IgD-negative memory B cell (primary cell): ENCODE results near the gene ST3GAL4. TPM values are rescaled to one million over a fixed set of nuclear protein-coding genes. Genes with fewer than 3 reads are reported as not detected.

ENCODE experiments used
- H3K27ac Mint-ChIP-seq, 3 donors: one replicate each; pipeline ENCODE4 v1.8.0; 2020 to 2022; ENCODE audit warnings: mild to moderate bottlenecking in 3 of 3, mixed read lengths in 3 of 3, moderate library complexity in 1 of 3
- H3K27me3 Mint-ChIP-seq: one replicate; pipeline ENCODE4 v1.8.0; 2021; ENCODE audit warnings: mixed read lengths
- H3K36me3 Mint-ChIP-seq: one replicate; pipeline ENCODE4 v1.8.0; 2020; ENCODE audit warnings: mild to moderate bottlenecking, mixed read lengths
- H3K4me1 Mint-ChIP-seq, 3 donors: one replicate each; pipeline ENCODE4 v1.8.0; 2020 to 2022; ENCODE audit warnings: mixed read lengths in 3 of 3, mild to moderate bottlenecking in 1 of 3
- H3K4me3 Mint-ChIP-seq, 4 donors: one replicate each; pipeline ENCODE4 v1.8.0; 2020 to 2022; ENCODE audit warnings: mild to moderate bottlenecking in 4 of 4, mixed read lengths in 4 of 4, moderate library complexity in 3 of 4
- H3K9me3 Mint-ChIP-seq, 3 donors: one replicate each; pipeline ENCODE4 v1.8.0; 2020 to 2021; ENCODE audit warnings: mixed read lengths in 3 of 3, mild to moderate bottlenecking in 1 of 3
- polyA plus RNA-seq: library from polyadenylated mRNA; unstranded; fragments of 300-500 nt; fragmentation: Illumina TruSeq; gene quantifications from one replicate; pipeline ENCODE4 v1.2.3, GENCODE V29; 2021

Gene ST3GAL4
- polyA plus RNA-seq, 1 donor from 2014 or later, result 3.6 TPM

DNA sequence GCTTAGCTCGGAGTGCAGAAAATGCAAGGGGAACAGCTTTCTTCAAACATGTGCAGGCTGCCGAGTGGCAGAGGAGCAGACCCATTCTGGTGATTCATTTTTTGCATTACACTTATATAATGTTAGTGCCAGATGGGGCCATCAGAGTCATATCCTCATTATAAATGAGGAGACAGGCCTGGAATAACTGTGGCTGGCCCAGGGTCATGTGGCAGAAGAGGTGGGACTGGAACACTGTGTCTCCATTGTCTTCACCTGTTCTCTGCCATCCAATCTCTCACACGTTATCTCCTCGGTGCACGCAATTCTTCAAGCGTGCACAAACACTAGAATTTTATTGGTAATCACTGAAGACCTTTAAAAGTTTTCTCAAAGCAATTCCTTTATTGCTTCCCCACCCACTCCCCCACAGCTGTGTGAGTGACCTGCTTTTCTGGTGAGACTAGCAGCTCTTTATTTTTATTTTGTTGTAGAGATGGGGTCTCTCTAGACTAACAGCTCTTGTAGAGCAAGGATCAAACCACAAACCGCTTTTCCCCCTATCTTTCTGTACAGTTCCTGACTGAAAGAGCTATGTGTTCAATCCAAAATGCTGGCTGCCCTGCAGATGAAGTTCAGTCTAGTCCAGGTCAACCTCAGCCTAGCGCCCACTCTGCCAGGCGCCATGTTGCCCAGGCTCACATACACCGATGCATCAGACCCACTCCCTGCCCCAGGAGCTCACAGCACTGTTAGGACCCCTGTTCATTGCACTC is 75.3 kb downstream of the ST3GAL4 start:
- peaks cover 0 to 8% (median 0%) of the 10 kb centered on the region in 3 donors for H3K9me3 Mint-ChIP-seq
- H3K27me3 Mint-ChIP-seq, result peaks cover 2% of the 10 kb centered on the region
- no peak overlapping the region for H3K27ac Mint-ChIP-seq
- H3K4me1 Mint-ChIP-seq, result peaks cover 0 to 4% (median 0%) of the 10 kb centered on the region in 3 donors
- no peak overlapping the region for H3K4me3 Mint-ChIP-seq
- no peaks in the 10 kb centered on the region for H3K36me3 Mint-ChIP-seq

DNA sequence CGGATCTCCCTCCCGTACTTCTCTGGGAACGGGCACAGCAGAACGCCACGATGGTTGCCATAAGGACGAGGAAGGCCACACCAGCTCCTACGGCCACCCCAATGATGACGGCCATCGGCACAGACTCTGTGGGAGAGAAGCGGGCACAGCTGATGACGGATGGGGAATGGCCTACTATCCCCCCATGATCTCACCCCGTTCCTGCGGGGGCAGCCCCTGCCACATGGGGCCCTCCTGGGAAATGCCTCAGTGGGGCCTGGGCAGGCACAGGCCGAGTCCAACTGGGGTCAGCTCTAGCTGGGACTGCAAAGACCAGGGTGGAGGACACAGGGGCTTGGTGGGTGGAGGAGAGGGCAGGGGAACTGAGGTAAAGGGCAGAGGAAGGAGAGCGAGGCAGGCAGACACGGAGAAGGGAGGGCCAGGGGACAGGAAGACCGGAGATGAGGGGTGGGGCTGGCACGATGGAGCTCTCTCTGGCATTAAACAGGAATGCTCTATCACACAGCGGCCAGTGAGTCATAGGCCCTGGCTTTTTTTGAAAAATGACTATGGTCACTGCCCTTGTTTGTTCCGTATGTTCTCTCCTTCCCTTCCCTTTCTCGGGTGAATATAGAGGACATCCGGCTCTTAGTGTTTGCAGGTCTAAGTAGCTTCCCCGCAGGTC is 76.0 kb downstream of the ST3GAL4 start:
- H3K4me1 Mint-ChIP-seq, result peaks cover 0 to 4% (median 0%) of the 10 kb centered on the region in 3 donors
- peaks cover 0 to under 1% (median 0%) of the 10 kb centered on the region in 3 donors for H3K9me3 Mint-ChIP-seq
- peaks cover 2% of the 10 kb centered on the region for H3K27me3 Mint-ChIP-seq
- no peaks in the 10 kb centered on the region for H3K36me3 Mint-ChIP-seq
- no peak overlapping the region for H3K27ac Mint-ChIP-seq
- H3K4me3 Mint-ChIP-seq, result no peak overlapping the region

GRCh38 chr11:126432065-126432461 is 76.6 kb downstream of the ST3GAL4 start:
- Mint-ChIP-seq H3K36me3 (no peaks in the 10 kb centered on the region), H3K27me3 (peaks cover 2% of the 10 kb centered on the region), H3K9me3 (no peaks in the 10 kb centered on the region), H3K27ac (no peak overlapping the region), H3K4me1 (peaks cover 0 to 4% (median 0%) of the 10 kb centered on the region in 3 donors), H3K4me3 (no peak overlapping the region)

- H3K27ac Mint-ChIP-seq, result no peak overlapping the region
- no peaks in the 10 kb centered on the region for H3K9me3 Mint-ChIP-seq
- H3K4me1 Mint-ChIP-seq, result peaks cover 0 to 2% (median 0%) of the 10 kb centered on the region in 3 donors
- no peaks in the 10 kb centered on the region for H3K36me3 Mint-ChIP-seq
- peaks cover 2% of the 10 kb centered on the region for H3K27me3 Mint-ChIP-seq
- no peak overlapping the region for H3K4me3 Mint-ChIP-seq
Observed at GRCh38 chr11:126432525-126432924, 77.0 kb downstream of the ST3GAL4 start.

DNA sequence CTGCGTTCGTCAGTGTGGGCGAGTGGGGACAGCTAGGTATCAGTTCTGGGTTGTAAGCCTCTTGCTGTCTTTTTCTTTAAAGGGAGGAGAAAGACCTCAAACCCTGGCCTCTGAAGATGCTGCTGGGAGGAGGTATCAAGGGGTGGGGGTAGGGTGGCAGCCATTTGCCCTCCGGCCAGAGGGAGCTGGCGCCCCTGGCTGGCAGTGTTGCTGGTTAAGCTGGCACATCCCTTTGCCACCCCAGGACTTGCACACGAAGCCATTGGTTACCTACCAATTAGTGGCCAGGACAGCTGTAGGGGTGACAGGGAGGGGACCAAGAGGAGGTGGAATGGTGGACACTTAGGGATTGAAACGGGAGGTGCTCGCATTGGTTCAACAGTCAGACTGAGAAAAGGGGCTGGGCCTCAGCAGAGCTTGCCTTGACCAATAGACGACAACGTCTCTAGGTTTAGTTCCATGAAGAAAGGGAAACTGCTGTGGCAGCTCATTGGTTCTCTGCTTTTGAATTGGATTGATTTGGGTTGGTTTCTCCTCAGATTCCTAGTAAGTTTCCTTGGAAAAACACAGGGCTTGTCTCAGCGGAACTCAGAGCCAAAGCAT is 77.9 kb downstream of the ST3GAL4 start:
- Mint-ChIP-seq H3K36me3 (no peaks in the 10 kb centered on the region), H3K9me3 (no peaks in the 10 kb centered on the region), H3K27me3 (peaks cover 2% of the 10 kb centered on the region), H3K4me3 (no peak overlapping the region), H3K4me1 (no peaks in the 10 kb centered on the region), H3K27ac (no peak overlapping the region)

DNA sequence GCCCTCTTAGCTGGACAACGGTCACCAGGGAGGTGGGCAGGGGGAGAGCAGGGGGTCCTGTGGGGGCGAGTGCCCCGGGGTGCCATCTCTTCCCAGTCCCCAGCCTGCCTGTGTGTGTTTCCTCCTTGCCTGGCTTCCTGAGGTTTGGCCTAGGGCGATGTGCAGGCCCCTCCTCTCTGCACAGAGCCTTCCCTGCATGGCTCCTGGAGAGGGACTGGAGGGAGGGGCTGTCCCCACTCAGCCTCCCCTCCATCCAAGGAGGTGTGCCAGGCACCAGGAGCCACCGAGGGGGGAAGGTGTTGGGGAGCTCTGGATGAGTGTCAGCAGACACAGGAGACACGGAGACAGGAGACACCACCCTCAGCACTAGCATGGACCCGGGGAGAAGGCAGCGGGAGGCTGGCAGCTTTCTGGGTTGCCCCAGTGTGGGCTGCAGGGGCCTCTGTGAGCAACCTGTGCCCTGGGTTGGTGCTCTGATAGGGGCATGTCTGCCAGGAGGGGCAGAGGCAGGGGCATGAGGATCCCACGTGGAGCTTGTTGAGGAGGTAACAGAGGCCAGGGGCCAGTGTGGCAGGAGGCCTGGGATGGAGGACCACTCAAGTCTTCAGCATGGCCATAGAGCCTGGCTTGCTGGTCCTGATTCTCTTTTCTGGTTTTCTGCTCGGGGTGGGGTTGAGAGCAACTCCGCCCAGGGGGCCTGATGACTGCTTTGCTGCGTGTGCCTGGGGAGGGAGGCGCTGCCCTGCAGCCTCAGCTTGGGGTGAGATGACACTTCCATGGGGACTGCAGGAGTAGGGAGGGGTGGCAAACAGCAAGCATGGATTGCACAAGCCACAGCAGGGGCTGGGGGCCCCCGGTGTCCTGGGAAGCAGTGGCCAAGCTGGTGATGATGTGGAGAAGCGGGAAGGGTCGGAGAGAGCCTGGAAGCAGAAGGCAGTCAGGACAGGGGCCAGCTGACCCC is 78.8 kb downstream of the ST3GAL4 start:
- Mint-ChIP-seq H3K4me3 (peak overlapping the region in 1 of 4 donors; percentile 57), H3K36me3 (no peaks in the 10 kb centered on the region), H3K4me1 (no peaks in the 10 kb centered on the region), H3K27me3 (peaks cover 2% of the 10 kb centered on the region), H3K27ac (no peak overlapping the region), H3K9me3 (no peaks in the 10 kb centered on the region)

- no peak overlapping the region for H3K4me3 Mint-ChIP-seq
- no peaks in the 10 kb centered on the region for H3K4me1 Mint-ChIP-seq
- H3K27me3 Mint-ChIP-seq, result peaks cover 4% of the 10 kb centered on the region
- H3K27ac Mint-ChIP-seq, result no peak overlapping the region
- no peaks in the 10 kb centered on the region for H3K9me3 Mint-ChIP-seq
- no peaks in the 10 kb centered on the region for H3K36me3 Mint-ChIP-seq
Observed at GRCh38 chr11:126434950-126435335, 79.5 kb downstream of the ST3GAL4 start.

- peaks cover 0 to 2% (median 0%) of the 10 kb centered on the region in 3 donors for H3K4me1 Mint-ChIP-seq
- no peaks in the 10 kb centered on the region for H3K36me3 Mint-ChIP-seq
- no peaks in the 10 kb centered on the region for H3K9me3 Mint-ChIP-seq
- H3K4me3 Mint-ChIP-seq, result no peak overlapping the region
- H3K27ac Mint-ChIP-seq, result no peak overlapping the region
- H3K27me3 Mint-ChIP-seq, result peaks cover 8% of the 10 kb centered on the region
Observed at GRCh38 chr11:126436209-126436755, 80.8 kb downstream of the ST3GAL4 start.

DNA sequence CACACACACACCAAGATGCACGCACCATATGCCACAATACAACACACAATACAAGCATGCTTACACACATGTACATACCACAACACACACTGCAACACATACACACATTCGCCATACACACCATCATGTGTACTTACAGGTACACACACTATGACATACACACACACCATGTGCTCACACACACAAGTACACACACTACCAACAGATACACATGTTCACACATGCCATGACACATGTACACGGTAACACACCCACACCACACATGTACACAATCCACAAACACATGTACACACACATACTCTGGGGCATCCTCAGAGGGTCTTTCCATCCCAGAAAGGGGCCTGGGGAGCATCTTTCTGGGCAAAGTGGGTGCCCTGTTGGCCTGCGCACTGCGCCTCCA is 82.2 kb downstream of the ST3GAL4 start:
- H3K27me3 Mint-ChIP-seq, result peaks cover 10% of the 10 kb centered on the region
- no peak overlapping the region for H3K4me3 Mint-ChIP-seq
- H3K9me3 Mint-ChIP-seq, result no peaks in the 10 kb centered on the region
- H3K27ac Mint-ChIP-seq, result no peak overlapping the region
- peaks cover 0 to 2% (median 0%) of the 10 kb centered on the region in 3 donors for H3K4me1 Mint-ChIP-seq
- no peaks in the 10 kb centered on the region for H3K36me3 Mint-ChIP-seq

- Mint-ChIP-seq H3K36me3 (no peaks in the 10 kb centered on the region), H3K9me3 (no peaks in the 10 kb centered on the region), H3K4me3 (no peak overlapping the region), H3K27me3 (peaks cover 10% of the 10 kb centered on the region), H3K4me1 (peaks cover 0 to 2% (median 0%) of the 10 kb centered on the region in 3 donors), H3K27ac (no peak overlapping the region)
Observed at GRCh38 chr11:126438272-126438671, 82.8 kb downstream of the ST3GAL4 start.

- Mint-ChIP-seq H3K9me3 (no peaks in the 10 kb centered on the region), H3K36me3 (no peaks in the 10 kb centered on the region), H3K4me1 (peaks cover 0 to 2% (median 0%) of the 10 kb centered on the region in 3 donors), H3K27ac (no peak overlapping the region), H3K4me3 (no peak overlapping the region), H3K27me3 (peaks cover 10% of the 10 kb centered on the region)
Observed at GRCh38 chr11:126438691-126439090, 83.2 kb downstream of the ST3GAL4 start.

DNA sequence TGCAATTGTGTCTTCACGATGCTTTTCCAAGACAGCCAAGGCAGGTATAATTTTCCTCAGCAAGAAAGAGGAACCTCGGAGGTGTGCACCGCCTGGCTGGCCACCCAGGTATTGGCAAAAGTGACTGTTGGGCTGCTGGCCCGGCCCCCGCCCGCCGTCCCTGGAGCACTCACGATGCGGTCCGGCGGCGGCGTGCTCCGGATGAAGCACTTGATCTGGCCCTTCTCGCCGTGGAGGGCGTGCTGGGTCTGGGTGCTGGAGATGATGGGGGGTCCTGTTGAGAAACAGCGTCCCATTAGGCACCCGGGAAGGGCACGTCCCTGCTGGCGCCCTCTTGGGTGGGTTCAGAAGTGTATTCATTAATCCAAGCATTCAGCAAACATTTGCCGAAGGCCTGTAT is 84.8 kb downstream of the ST3GAL4 start:
- Mint-ChIP-seq H3K9me3 (no peaks in the 10 kb centered on the region), H3K27me3 (peaks cover 10% of the 10 kb centered on the region), H3K36me3 (no peaks in the 10 kb centered on the region), H3K4me3 (no peak overlapping the region), H3K4me1 (peaks cover 0 to 2% (median 0%) of the 10 kb centered on the region in 3 donors), H3K27ac (no peak overlapping the region)

DNA sequence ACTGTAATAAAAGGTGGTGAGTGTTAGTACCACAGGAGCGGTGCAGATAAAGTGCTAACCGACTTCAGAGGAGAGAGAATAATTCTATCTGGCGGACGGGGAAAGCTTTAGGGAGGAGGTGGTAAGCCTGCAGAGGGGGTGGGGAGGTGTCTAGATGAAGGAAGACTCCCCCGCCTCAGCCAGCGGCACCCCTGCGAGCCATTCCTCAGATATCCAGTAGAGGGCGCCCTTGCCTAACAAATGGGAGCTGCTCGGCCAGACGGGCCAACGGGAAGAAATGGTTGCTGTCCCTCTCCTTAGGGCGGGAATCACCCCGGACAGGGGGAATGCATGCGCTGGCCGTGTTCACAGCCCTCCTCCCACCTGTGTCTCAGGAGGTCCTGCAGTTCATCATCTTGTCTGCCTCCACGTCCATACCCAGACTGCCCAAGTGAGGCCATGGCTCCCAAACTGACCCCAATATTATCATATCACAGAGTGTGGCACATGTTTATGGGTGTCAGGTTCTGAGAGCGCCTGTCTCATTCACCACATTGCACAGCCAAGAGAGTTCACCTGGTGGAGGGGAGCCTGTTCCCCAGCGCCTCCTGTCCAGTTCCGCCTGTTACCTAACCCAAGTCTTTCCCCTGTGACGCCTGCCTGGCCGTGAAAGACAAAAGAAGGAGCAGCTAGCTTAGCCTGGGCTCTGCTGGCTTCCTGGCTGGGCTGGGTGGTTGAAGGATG is 85.5 kb downstream of the ST3GAL4 start:
- Mint-ChIP-seq H3K4me3 (no peak overlapping the region), H3K27me3 (peaks cover 10% of the 10 kb centered on the region), H3K27ac (no peak overlapping the region), H3K36me3 (no peaks in the 10 kb centered on the region), H3K9me3 (no peaks in the 10 kb centered on the region), H3K4me1 (peaks cover 0 to 2% (median 0%) of the 10 kb centered on the region in 3 donors)

DNA sequence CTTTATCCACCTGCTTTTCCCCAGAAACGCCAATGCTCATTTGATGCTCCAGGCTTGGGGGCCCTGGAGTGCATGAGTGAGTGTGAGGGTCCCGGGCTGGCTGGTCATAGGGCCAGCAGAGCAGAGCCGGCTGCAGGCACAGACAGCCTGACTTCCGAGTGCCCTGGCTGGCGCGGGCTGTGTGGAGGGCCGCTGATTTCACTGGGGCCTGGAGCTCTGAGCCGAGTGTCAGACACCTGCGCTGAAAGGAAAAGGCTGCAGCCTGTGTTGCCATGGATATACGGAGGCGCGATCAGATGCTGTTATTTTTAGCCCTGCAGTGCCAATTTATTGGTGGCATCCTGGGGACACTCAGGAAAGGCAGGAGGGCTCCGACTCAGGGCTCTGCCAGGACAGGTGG is 87.6 kb downstream of the ST3GAL4 start:
- no peak overlapping the region for H3K27ac Mint-ChIP-seq
- no peaks in the 10 kb centered on the region for H3K36me3 Mint-ChIP-seq
- H3K4me1 Mint-ChIP-seq, result peaks cover 0 to 2% (median 2%) of the 10 kb centered on the region in 3 donors
- peaks cover 10% of the 10 kb centered on the region for H3K27me3 Mint-ChIP-seq
- H3K4me3 Mint-ChIP-seq, result no peak overlapping the region
- no peaks in the 10 kb centered on the region for H3K9me3 Mint-ChIP-seq
